ENCODE measurements around the gene TTLL5. TPM values are rescaled to one million over a fixed set of nuclear protein-coding genes. Genes with fewer than 3 reads are reported as not detected.

The TTLL5 gene
- total RNA-seq, 1 experiment from 2014 or later: 35.7 TPM

DNA sequence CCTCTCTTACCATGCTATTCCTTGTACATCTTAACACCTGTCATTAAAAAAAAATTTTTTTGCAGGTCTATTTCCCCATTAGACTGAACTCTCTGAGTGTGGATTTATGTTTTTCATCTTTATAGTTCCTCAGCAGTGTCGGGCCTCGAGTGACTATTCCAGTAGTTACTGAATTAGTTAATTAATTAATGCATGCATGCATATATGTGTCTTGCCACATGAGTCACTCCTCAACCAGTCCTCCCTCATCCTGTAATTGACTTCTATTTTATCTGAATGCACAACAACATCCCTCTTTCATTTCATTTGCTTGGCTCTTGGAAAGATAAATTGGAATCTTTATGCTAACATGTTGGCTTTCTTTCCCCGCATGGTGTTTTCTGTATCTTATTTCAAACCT is 36.0 kb upstream of the TTLL5 start:
- Histone ChIP-seq H3K4me2 (ENCODE audit: insufficient read depth, insufficient read length, low read length) (no peak overlapping the region), H2BK15ac (ENCODE audit: low read depth, low read length) (no peak overlapping the region), H2BK20ac (ENCODE audit: low read depth, low read length, poor library complexity, severe bottlenecking) (no peak overlapping the region), H3K9ac (ENCODE audit: extremely low read depth, insufficient read length, low read length) (no peak overlapping the region), H2BK12ac (ENCODE audit: insufficient read length, low read depth, low read length) (no peak overlapping the region), H2BK5ac (ENCODE audit: insufficient read length, low read length) (no peak overlapping the region), H2AFZ (ENCODE audit: low read length) (no peak overlapping the region), H2AK5ac (ENCODE audit: insufficient read length, low read length) (no peak overlapping the region), H4K8ac (replicated peaks; ENCODE audit: insufficient read length, low read depth, low read length) (no peak overlapping the region), H3K56ac (ENCODE audit: insufficient read length, low read depth, low read length) (no peak overlapping the region), H3T11ph (ENCODE audit: low read length) (no peak overlapping the region), H4K91ac (ENCODE audit: insufficient read length, low read depth, low read length) (no peak overlapping the region), H4K20me1 (ENCODE audit: control insufficient read depth, insufficient read depth, insufficient read length) (no peaks in the 10 kb centered on the region), H3K9me3 (ENCODE audit: control insufficient read depth, low read depth, low read length) (no peaks in the 10 kb centered on the region), H3K4me1 (ENCODE audit: insufficient read depth, low read length) (peaks cover 3% of the 10 kb centered on the region; the same call in 1 of the 2 replicates), H3K4ac (ENCODE audit: low read depth, low read length) (no peak overlapping the region), H3K79me1 (ENCODE audit: insufficient read depth, low read depth, low read length, poor library complexity, severe bottlenecking) (no peaks in the 10 kb centered on the region), H3K14ac (ENCODE audit: insufficient read depth, low read length) (no peak overlapping the region), H3K23me2 (ENCODE audit: insufficient read length, low read depth, low read length, poor library complexity, severe bottlenecking) (no peaks in the 10 kb centered on the region), H3K23ac (ENCODE audit: insufficient read length, low read depth, low read length) (no peak overlapping the region), H2BK120ac (ENCODE audit: low read depth, low read length, poor library complexity, severe bottlenecking) (no peak overlapping the region), H3K18ac (ENCODE audit: insufficient read length, low read depth, low read length) (no peak overlapping the region), H3K27ac (ENCODE audit: insufficient read length, low read depth, low read length) (no peak overlapping the region), H3K79me2 (ENCODE audit: insufficient read depth, low read length) (no peaks in the 10 kb centered on the region), H3K27me3 (ENCODE audit: insufficient read depth, low read length) (no peaks in the 10 kb centered on the region), H4K5ac (ENCODE audit: insufficient read length, low read depth, low read length) (no peak overlapping the region)
- DNase-seq: no peak
- Mint-ChIP-seq H3K9me3 (no peaks in the 10 kb centered on the region), H3K27me3 (ENCODE audit: low read depth) (no peaks in the 10 kb centered on the region), H3K27ac (no peak overlapping the region), H3K4me3 (no peak overlapping the region), H3K36me3 (ENCODE audit: insufficient read depth in 1 of 3, low read depth in 3 of 3) (no peaks in the 10 kb centered on the region; a peak in 1 of 7 replicates), H3K4me1 (peaks cover 1 to 12% of the 10 kb centered on the region in 2 experiments)
- no CpG with 5 or more reads among the region's 3 CpGs for WGBS (ENCODE audit: extremely low coverage, insufficient read length, low lambda C conversion rate)
- TF ChIP-seq, protein P1, sequence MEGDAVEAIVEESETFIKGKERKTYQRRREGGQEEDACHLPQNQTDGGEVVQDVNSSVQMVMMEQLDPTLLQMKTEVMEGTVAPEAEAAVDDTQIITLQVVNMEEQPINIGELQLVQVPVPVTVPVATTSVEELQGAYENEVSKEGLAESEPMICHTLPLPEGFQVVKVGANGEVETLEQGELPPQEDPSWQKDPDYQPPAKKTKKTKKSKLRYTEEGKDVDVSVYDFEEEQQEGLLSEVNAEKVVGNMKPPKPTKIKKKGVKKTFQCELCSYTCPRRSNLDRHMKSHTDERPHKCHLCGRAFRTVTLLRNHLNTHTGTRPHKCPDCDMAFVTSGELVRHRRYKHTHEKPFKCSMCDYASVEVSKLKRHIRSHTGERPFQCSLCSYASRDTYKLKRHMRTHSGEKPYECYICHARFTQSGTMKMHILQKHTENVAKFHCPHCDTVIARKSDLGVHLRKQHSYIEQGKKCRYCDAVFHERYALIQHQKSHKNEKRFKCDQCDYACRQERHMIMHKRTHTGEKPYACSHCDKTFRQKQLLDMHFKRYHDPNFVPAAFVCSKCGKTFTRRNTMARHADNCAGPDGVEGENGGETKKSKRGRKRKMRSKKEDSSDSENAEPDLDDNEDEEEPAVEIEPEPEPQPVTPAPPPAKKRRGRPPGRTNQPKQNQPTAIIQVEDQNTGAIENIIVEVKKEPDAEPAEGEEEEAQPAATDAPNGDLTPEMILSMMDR (conservative IDR thresholded peaks at IDR 0.05): no peak
